Hepatocyte (in vitro differentiated cells): ENCODE data around the gene SELE.

Experiments
- CTCF ChIP-seq: fragments of 200-600 bp; sonication (generic); IDR thresholded peaks from 2 replicates; pipeline ENCODE4 v1.5.1; 2016; ENCODE audit warnings: antibody characterized with exemption, mild to moderate bottlenecking; ENCODE audit not compliant: poor library complexity
- EZH2 ChIP-seq: fragments of 200-600 bp; sonication (generic); IDR thresholded peaks from 2 replicates; pipeline ENCODE4 v1.6.1; 2016; ENCODE audit warnings: antibody characterized with exemption, mild to moderate bottlenecking, borderline replicate concordance
- EZH2phosphoT487 ChIP-seq: fragments of 200-600 bp; sonication (generic); IDR thresholded peaks from one replicate; pipeline ENCODE4 v1.6.1; 2018; ENCODE audit warnings: antibody characterized with exemption, mild to moderate bottlenecking, low read depth, moderate library complexity; ENCODE audit not compliant: unreplicated experiment, severe bottlenecking

GRCh38 chr1:169692756-169693460 lies 41.0 kb downstream of the SELE start:
- TF ChIP-seq CTCF (no peak), EZH2 (no peak), EZH2phosphoT487 (no peak)
